IMR-90 (cell line): ENCODE results near the gene SIN3B. TPM values are rescaled to one million over a fixed set of nuclear protein-coding genes. Genes with fewer than 3 reads are reported as not detected.

Source experiments
- ATAC-seq: fragments of 200-7000 bp; cut with Tn5 transposase; 2 replicates; pipeline ENCODE4 v1.9.1; 2020; ENCODE audit warnings: low read depth, mild to moderate bottlenecking, moderate library complexity
- BruUV-seq: library from RNA; stranded (reverse); fragments of 400-500 nt; replicated peaks from 2 replicates; lab custom pipeline; 2021; lab: Mats Ljungman, UMichigan
- CTCF ChIA-PET: fragments of 300-600 bp; formaldehyde crosslinking; extraction: SDS; loops from one replicate; lab custom pipeline; 2021; ENCODE audit warnings: antibody characterized with exemption; lab: Yijun Ruan, JAX
- POLR2A ChIA-PET: fragments of 300-600 bp; sonication (Branson Sonifier 250); formaldehyde crosslinking; loops from one replicate; lab custom pipeline; 2022; ENCODE audit warnings: antibody characterized with exemption; ENCODE audit not compliant: unreplicated experiment; lab: Charles Lee
- DNase-seq: peaks from one replicate; pipeline ENCODE4 v3.0.0; 2013
- H2AFZ ChIP-seq: replicated peaks from 2 replicates; pipeline ENCODE3; 2013; ENCODE audit warnings: low read length, mild to moderate bottlenecking; ENCODE audit not compliant: poor library complexity
- H2AK5ac ChIP-seq: 2 replicates; pipeline ENCODE4 v1.6.1; 2013; ENCODE audit warnings: low read depth, low read length, inconsistent platforms
- H2AK9ac ChIP-seq: replicated peaks from 2 replicates; pipeline ENCODE3; 2013; ENCODE audit warnings: mild to moderate bottlenecking, low read depth, low read length, moderate library complexity; ENCODE audit not compliant: poor library complexity
- H2BK120ac ChIP-seq: 2 replicates; pipeline ENCODE4 v1.6.1; 2013; ENCODE audit warnings: low read depth, low read length, inconsistent platforms
- H2BK15ac ChIP-seq: 3 replicates; pipeline ENCODE4 v1.6.1; 2013; ENCODE audit warnings: low read depth, low read length, inconsistent platforms
- H2BK20ac ChIP-seq: 2 replicates; pipeline ENCODE4 v1.6.1; 2013; ENCODE audit warnings: low read depth, mild to moderate bottlenecking, inconsistent platforms, low read length, moderate library complexity
- H2BK5ac ChIP-seq: 2 replicates; pipeline ENCODE4 v1.6.1; 2013; ENCODE audit warnings: mild to moderate bottlenecking, low read depth, low read length, inconsistent platforms; ENCODE audit not compliant: poor library complexity, severe bottlenecking
- H3K14ac ChIP-seq: replicated peaks from 2 replicates; pipeline ENCODE4 v1.6.1; 2013; ENCODE audit warnings: low read depth, low read length, inconsistent platforms
- H3K18ac ChIP-seq: 2 replicates; pipeline ENCODE4 v1.6.1; 2013; ENCODE audit warnings: low read depth, low read length, control low read depth
- H3K23ac ChIP-seq: 2 replicates; pipeline ENCODE4 v1.6.1; 2013; ENCODE audit warnings: low read depth, low read length, inconsistent platforms
- H3K27ac ChIP-seq: 2 replicates; pipeline ENCODE4 v1.5.1; 2013; ENCODE audit warnings: mild to moderate bottlenecking, control low read depth, low read length; ENCODE audit not compliant: insufficient read depth
- H3K27me3 ChIP-seq: 2 replicates; pipeline ENCODE4 v1.6.1; 2013; ENCODE audit warnings: low read length; ENCODE audit not compliant: control insufficient read depth, insufficient read depth
- H3K36me3 ChIP-seq: 2 replicates; pipeline ENCODE4 v1.6.1; 2013; ENCODE audit warnings: low read length, mixed read lengths; ENCODE audit not compliant: control insufficient read depth, insufficient read depth
- H3K4ac ChIP-seq: 2 replicates; pipeline ENCODE4 v1.6.1; 2013; ENCODE audit warnings: low read depth, low read length, inconsistent platforms
- H3K4me1 ChIP-seq: 2 replicates; pipeline ENCODE4 v1.6.1; 2013; ENCODE audit warnings: low read length, mixed read lengths; ENCODE audit not compliant: control insufficient read depth, insufficient read depth
- H3K4me2 ChIP-seq: 2 replicates; pipeline ENCODE4 v1.6.1; 2013; ENCODE audit warnings: low read depth, mild to moderate bottlenecking, control low read depth, low read length, moderate library complexity
- H3K4me3 ChIP-seq: 2 replicates; pipeline ENCODE4 v1.5.1; 2013; ENCODE audit warnings: low read depth, mild to moderate bottlenecking, control low read depth, low read length, moderate library complexity; ENCODE audit not compliant: insufficient read depth
- H3K56ac ChIP-seq: 2 replicates; pipeline ENCODE4 v1.6.1; 2013; ENCODE audit warnings: low read length, inconsistent platforms; ENCODE audit not compliant: insufficient read depth; ENCODE audit errors: extremely low read depth
- H3K79me1 ChIP-seq, 2 experiments: 2 replicates each; pipeline ENCODE4 v1.6.1; 2013; ENCODE audit warnings: low read length in 2 of 2, inconsistent platforms in 1 of 2, low read depth in 1 of 2
- H3K9ac ChIP-seq: 2 replicates; pipeline ENCODE4 v1.6.1; 2013; ENCODE audit warnings: low read depth, low read length, control low read depth
- H3K9me1 ChIP-seq: 2 replicates; pipeline ENCODE4 v1.6.1; 2013; ENCODE audit warnings: low read length, inconsistent platforms; ENCODE audit not compliant: insufficient read depth
- H3K9me3 ChIP-seq: 2 replicates; pipeline ENCODE4 v1.6.1; 2013; ENCODE audit warnings: low read length; ENCODE audit not compliant: control insufficient read depth, insufficient read depth
- H4K20me1 ChIP-seq: 2 replicates; pipeline ENCODE4 v1.6.1; 2013; ENCODE audit warnings: low read length, inconsistent platforms; ENCODE audit not compliant: insufficient read depth
- H4K5ac ChIP-seq: 2 replicates; pipeline ENCODE4 v1.6.1; 2013; ENCODE audit warnings: mild to moderate bottlenecking, low read depth, low read length, control low read depth
- H4K8ac ChIP-seq, 2 experiments: 2 replicates each; pipeline ENCODE4 v1.6.1; 2013; ENCODE audit warnings: low read depth in 2 of 2, low read length in 2 of 2, control low read depth in 1 of 2, inconsistent platforms in 1 of 2
- H4K91ac ChIP-seq: 2 replicates; pipeline ENCODE4 v1.6.1; 2013; ENCODE audit warnings: low read depth, low read length, inconsistent platforms; ENCODE audit not compliant: insufficient read depth
- BHLHE40 ChIP-seq: fragments of 150-350 bp; IDR thresholded peaks from 2 replicates; pipeline ENCODE4 v1.6.1; 2016; ENCODE audit warnings: mild to moderate bottlenecking, low read depth, low read length
- CHD1 ChIP-seq: IDR thresholded peaks from 2 replicates; pipeline ENCODE4 v1.6.1; 2012; ENCODE audit warnings: low read depth, low read length, improper control_type of control experiment
- FOS ChIP-seq: fragments of 150-350 bp; IDR thresholded peaks from 2 replicates; pipeline ENCODE4 v1.6.1; 2016; ENCODE audit warnings: low read depth, low read length
- MAFK ChIP-seq: IDR thresholded peaks from 2 replicates; pipeline ENCODE4 v1.6.1; 2012; ENCODE audit warnings: low read depth, low read length, improper control_type of control experiment
- MXI1 ChIP-seq: IDR thresholded peaks from 2 replicates; pipeline ENCODE4 v1.6.1; 2012; ENCODE audit warnings: low read depth, mild to moderate bottlenecking, low read length, moderate library complexity, borderline replicate concordance
- POLR2A ChIP-seq: IDR thresholded peaks from 2 replicates; pipeline ENCODE4 v1.6.1; 2012; ENCODE audit warnings: mild to moderate bottlenecking, low read depth, low read length
- RAD21 ChIP-seq: IDR thresholded peaks from 2 replicates; pipeline ENCODE4 v1.6.1; 2012; ENCODE audit warnings: low read length, improper control_type of control experiment
- RFX5 ChIP-seq: IDR thresholded peaks from 2 replicates; pipeline ENCODE4 v1.8.0; 2012; ENCODE audit warnings: low read depth, mild to moderate bottlenecking, low read length, moderate library complexity
- WGBS, 2 experiments: methylation state at CpG; one replicate each; pipeline versions ENCODE4 v1.1.5 to v1.1.7; 2013; ENCODE audit warnings: missing lambda C conversion rate in 2 of 2; ENCODE audit not compliant: insufficient read length in 1 of 2; ENCODE audit errors: extremely low coverage in 2 of 2; 5-methylcytosine and 5-hydroxymethylcytosine counted together
- dilution Hi-C: fragments of 300-500 bp; cut with HindIII; formaldehyde crosslinking; loops from one replicate; pipeline ENCODE4 v1.14.3; 2018; ENCODE audit warnings: low sequenced_read_pairs; ENCODE audit not compliant: unreplicated experiment
- in situ Hi-C: fragments of 300-500 bp; cut with MboI; formaldehyde crosslinking; loops from 3 replicates; pipeline ENCODE4 v1.14.3; 2019; ENCODE audit warnings: low sequenced_read_pairs, inconsistent platforms, mixed read lengths
- intact Hi-C: fragments of 100-400 bp; cut with micrococcal nuclease; formaldehyde crosslinking; loops from 2 replicates; pipeline ENCODE4 v1.10.0; 2022
- polyA plus RNA-seq, 3 experiments: library from polyadenylated mRNA; depleted of rRNA; stranded (reverse); fragments of >200 nt; gene quantifications; 2 replicates each; pipeline ENCODE4 v1.2.3, GENCODE V29; 2012; ENCODE audit warnings: low replicate concordance in 1 of 3
- total RNA-seq: library from RNA; depleted of rRNA; stranded (reverse); fragments of >200 nt; gene quantifications from 2 replicates; pipeline ENCODE4 v1.2.3, GENCODE V29; 2012
- TF ChIP-seq, protein P1 (sequence below): fragments of 150-350 bp; IDR thresholded peaks from 2 replicates; pipeline ENCODE4 v1.6.1; 2017; ENCODE audit warnings: mild to moderate bottlenecking, antibody characterized with exemption, low read length, low read depth
- TF ChIP-seq, protein P2 (sequence below): conservative IDR thresholded peaks from 2 replicates; pipeline ENCODE4 v1.5.1; 2012; ENCODE audit warnings: mild to moderate bottlenecking, low read depth, low read length, improper control_type of control experiment

Gene SIN3B
- total and polyA plus RNA-seq, 2 of the 4 experiments (the other 2 are of a cell fraction), result 7.9 to 40.0 TPM

DNA sequence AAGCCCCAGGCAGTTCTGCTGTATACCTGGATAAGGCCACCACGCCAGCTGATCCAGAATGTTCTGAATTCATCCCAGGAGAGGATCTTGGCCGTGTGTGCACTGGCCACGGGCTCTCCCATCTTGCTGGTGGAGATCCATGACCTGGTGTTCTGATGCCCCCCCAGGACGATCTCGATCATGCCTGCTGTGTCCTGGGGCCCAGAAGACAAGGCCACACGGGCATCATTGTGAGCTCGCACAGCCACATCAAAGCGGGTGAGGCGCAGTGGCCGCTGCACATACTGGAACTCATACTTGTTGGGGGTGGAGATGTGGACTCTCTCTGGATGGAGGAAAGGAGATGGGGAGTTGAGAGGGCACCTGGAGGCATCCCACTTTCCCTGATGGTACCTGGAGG lies 99.7 kb downstream of the SIN3B start:
- no peak overlapping the region for H4K5ac ChIP-seq
- H2BK5ac ChIP-seq, result no peak overlapping the region
- H4K20me1 ChIP-seq, result no peaks in the 10 kb centered on the region
- no peak overlapping the region for H4K91ac ChIP-seq
- no peak overlapping the region for H2AK9ac ChIP-seq
- H4K8ac ChIP-seq, result no peak overlapping the region
- no peaks in the 10 kb centered on the region; the same call in 1 of the 2 replicates for H3K27me3 ChIP-seq
- TF ChIP-seq RAD21, result no peak
- TF ChIP-seq FOS, result no peak
- TF ChIP-seq, protein P1, sequence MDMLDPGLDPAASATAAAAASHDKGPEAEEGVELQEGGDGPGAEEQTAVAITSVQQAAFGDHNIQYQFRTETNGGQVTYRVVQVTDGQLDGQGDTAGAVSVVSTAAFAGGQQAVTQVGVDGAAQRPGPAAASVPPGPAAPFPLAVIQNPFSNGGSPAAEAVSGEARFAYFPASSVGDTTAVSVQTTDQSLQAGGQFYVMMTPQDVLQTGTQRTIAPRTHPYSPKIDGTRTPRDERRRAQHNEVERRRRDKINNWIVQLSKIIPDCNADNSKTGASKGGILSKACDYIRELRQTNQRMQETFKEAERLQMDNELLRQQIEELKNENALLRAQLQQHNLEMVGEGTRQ, result no peak
- no peak for TF ChIP-seq MAFK
- TF ChIP-seq CHD1, result no peak
- TF ChIP-seq POLR2A, result no peak
- TF ChIP-seq RFX5, result no peak
- no peak for TF ChIP-seq BHLHE40
- TF ChIP-seq, protein P2, sequence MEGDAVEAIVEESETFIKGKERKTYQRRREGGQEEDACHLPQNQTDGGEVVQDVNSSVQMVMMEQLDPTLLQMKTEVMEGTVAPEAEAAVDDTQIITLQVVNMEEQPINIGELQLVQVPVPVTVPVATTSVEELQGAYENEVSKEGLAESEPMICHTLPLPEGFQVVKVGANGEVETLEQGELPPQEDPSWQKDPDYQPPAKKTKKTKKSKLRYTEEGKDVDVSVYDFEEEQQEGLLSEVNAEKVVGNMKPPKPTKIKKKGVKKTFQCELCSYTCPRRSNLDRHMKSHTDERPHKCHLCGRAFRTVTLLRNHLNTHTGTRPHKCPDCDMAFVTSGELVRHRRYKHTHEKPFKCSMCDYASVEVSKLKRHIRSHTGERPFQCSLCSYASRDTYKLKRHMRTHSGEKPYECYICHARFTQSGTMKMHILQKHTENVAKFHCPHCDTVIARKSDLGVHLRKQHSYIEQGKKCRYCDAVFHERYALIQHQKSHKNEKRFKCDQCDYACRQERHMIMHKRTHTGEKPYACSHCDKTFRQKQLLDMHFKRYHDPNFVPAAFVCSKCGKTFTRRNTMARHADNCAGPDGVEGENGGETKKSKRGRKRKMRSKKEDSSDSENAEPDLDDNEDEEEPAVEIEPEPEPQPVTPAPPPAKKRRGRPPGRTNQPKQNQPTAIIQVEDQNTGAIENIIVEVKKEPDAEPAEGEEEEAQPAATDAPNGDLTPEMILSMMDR, result no peak
- TF ChIP-seq MXI1, result no peak
- peaks cover 8% of the 10 kb centered on the region for H3K9me3 ChIP-seq
- H3K18ac ChIP-seq, result no peak overlapping the region
- ATAC-seq (no peak), DNase-seq (no peak)
- no peak overlapping the region for H3K4ac ChIP-seq
- H3K36me3 ChIP-seq, result no peaks in the 10 kb centered on the region
- H3K27ac ChIP-seq, result no peak overlapping the region
- ChIA-PET POLR2A (no interaction called here), CTCF (no interaction called here)
- intact Hi-C loops (no loop called here), in situ Hi-C loops (no loop called here), dilution Hi-C loops (no loop called here)
- no TSS peak for BruUV-seq
- H3K14ac ChIP-seq, result no peak overlapping the region
- H2AFZ ChIP-seq, result no peak overlapping the region
- H3K4me3 ChIP-seq, result no peak overlapping the region
- H3K9ac ChIP-seq, result no peak overlapping the region
- no peak overlapping the region for H2BK20ac ChIP-seq
- H3K9me1 ChIP-seq, result no peaks in the 10 kb centered on the region
- no peaks in the 10 kb centered on the region for H3K4me1 ChIP-seq
- H3K56ac ChIP-seq, result no peak overlapping the region
- 84% methylated on average over 7 of the region's 10 CpGs; no CpG with 5 or more reads in 1 of the 2 experiments for WGBS, 2 experiments
- H2AK5ac ChIP-seq, result no peak overlapping the region
- H3K4me2 ChIP-seq, result no peak overlapping the region
- no peak overlapping the region for H2BK15ac ChIP-seq
- no peak overlapping the region for H3K23ac ChIP-seq
- no peak overlapping the region for H2BK120ac ChIP-seq
- no peaks in the 10 kb centered on the region for H3K79me1 ChIP-seq
